Mesenteric fat pad (tissue), 1 donor: ENCODE results near the gene ADAMTS18. TPM values are rescaled to one million over a fixed set of nuclear protein-coding genes. Genes with fewer than 3 reads are reported as not detected.
"Not testable (repeated sequence)": the region's sequence is repeated elsewhere in the genome, so short reads cannot be mapped to it uniquely, and the experiment has no call there.

ENCODE experiments used
- DNase-seq: peaks from one replicate; pipeline ENCODE4 v3.0.0-alpha.2; 2020; ENCODE audit warnings: low spot score
- total RNA-seq: library from RNA; stranded (reverse); fragmentation: NEBNext Ultra II Directional; extraction: Animal tissue kit (Norgen Biotek cat#: 25700); gene quantifications from one replicate; pipeline ENCODE4 v1.2.1, GENCODE V29; 2021
- donor health status: DM: yes; HTN: yes; CAD: no.

Gene ADAMTS18
- total RNA-seq, 1 donor from 2014 or later: 10.4 TPM

DNA sequence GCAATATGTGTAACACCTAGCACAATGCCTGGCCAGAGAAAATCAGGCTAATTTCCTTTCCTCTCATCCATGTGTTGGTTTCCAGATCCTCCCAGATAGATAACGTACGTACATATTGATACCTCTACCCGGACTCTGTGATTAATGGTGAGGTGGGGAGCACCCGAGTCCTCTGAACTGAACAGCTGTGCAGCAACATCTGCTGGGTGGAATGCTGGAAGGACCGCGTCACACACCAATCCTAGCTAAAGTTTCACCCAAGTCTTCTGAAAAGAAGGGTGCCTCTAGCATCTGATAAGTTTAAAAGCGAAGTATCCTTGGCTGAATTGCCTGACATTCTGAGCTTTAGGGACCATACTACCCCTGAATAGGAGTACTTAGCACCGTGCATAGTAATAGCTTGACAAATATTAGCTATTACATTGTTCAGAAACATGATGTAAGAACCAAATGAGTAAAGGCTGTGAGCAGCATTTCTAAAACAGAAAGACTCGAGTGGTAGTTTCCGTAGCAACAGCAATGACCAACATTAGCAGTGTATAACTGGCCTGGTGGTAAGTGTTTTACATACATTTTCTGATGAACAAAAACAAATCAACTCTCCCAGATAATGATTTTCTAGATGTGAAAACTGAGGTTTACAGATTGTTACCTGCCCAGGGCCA is 144.3 kb downstream of the ADAMTS18 start:
- DNase-seq: no peak

DNA sequence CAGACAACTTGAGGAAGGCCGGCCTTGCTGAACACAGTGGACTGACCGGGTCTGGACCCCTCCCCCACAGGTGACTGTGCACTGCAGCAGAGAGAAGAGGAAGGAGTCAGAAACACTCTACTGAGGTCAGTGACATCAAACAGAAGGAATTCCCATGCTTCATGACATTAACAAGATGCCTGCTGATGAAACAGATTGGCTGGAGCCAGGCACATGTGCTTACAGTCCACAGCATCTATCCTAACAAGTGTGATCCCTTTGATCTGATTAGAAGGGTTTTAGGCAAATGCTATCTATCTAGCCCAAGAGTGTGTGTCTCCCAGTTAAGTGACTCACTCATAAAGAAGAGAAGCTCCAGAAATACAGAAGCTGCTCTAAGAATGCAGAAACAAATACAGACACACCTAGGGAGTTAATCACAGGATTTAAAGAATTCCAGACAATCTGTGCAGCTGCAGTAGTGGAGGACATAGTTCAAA is 145.5 kb downstream of the ADAMTS18 start:
- DNase-seq: no peak

GRCh38 chr16:77288222-77288621 is 146.6 kb downstream of the ADAMTS18 start:
- DNase-seq: no peak

DNA sequence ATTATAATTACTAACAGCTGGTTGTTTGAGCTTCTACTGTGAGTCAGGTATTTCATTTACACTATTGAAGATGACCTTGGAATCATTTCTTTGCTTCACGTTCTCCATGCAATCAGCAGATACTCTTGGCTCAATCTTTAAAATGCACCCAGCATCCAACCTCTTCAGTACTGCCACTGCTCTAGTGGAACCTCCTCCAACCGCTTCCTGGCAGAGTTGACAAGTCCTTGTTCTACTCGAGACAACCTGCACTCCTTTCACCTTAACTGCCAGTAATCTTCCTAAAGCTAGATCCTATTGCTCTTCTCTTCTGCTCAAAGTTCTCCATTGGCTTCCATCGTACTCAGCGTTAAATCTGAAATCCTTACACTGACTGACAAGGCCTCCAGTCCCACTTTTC is 149.2 kb downstream of the ADAMTS18 start:
- DNase-seq: no peak

DNA sequence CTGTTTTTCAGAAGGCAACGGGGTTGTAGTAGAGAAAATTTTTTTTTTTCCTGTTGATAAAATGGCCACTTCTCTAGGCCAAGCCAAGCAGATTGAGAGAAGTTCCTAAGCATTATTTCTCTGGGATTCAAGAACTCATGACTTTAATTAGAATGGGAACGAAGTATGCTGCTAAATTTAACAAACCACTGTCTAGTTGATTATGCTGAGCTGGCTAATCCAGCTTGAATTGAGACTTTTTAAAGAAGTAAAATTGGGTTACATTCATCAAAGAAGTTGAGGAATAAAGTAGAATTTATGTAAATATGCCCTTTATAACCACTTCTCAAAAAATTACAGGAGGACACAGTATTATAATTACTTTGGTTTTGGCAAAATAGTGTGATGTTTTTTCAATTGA is 152.5 kb downstream of the ADAMTS18 start:
- no peak for DNase-seq

- not testable (repeated sequence) for DNase-seq
Observed at GRCh38 chr16:77279316-77279715, 155.5 kb downstream of the ADAMTS18 start.

DNA sequence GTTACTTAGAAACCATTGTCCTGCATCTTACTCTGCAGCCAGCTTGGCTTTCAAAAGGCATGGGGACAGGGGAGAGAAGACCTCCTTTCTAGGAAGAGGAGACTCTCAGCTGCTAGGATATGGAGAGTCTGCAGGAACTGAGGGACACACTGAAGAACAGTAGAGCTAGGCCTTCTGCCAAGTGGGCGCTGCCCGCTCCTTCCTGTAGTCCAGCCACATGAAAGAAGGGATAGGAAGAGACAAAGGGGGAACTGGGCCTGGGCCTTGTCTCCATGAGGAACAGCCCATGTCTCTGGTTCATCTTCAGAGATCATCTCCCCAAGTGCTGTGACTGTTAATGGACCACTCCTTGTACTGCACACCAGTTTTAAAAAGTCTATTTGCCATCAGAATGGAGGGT is 157.3 kb downstream of the ADAMTS18 start:
- no peak for DNase-seq

GRCh38 chr16:77277141-77277540 is 157.7 kb downstream of the ADAMTS18 start:
- DNase-seq: no peak

- DNase-seq: no peak
Observed at GRCh38 chr16:77276661-77277060, 158.2 kb downstream of the ADAMTS18 start.

- not testable (repeated sequence) for DNase-seq
Observed at GRCh38 chr16:77275303-77275702, 159.5 kb downstream of the ADAMTS18 start.

DNA sequence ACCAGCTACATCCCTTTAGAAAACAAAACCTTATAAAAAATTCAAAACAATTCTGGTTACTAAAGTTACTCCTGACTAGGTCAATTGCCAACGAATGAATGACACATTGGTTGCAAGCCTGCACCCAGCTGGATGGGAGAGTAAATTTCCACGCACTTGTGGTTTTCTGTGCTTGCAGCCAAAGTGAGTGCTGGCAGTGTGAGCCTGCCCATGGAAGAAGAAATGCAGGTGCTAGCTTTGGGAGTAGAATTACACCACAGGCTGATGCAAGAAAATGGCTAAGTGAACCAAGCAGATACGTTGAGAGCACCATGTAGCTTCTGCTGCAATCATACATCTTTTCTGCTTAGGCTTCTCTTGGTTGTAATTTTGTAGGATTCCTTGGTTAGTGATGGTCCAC is 161.0 kb downstream of the ADAMTS18 start:
- DNase-seq: no peak

DNA sequence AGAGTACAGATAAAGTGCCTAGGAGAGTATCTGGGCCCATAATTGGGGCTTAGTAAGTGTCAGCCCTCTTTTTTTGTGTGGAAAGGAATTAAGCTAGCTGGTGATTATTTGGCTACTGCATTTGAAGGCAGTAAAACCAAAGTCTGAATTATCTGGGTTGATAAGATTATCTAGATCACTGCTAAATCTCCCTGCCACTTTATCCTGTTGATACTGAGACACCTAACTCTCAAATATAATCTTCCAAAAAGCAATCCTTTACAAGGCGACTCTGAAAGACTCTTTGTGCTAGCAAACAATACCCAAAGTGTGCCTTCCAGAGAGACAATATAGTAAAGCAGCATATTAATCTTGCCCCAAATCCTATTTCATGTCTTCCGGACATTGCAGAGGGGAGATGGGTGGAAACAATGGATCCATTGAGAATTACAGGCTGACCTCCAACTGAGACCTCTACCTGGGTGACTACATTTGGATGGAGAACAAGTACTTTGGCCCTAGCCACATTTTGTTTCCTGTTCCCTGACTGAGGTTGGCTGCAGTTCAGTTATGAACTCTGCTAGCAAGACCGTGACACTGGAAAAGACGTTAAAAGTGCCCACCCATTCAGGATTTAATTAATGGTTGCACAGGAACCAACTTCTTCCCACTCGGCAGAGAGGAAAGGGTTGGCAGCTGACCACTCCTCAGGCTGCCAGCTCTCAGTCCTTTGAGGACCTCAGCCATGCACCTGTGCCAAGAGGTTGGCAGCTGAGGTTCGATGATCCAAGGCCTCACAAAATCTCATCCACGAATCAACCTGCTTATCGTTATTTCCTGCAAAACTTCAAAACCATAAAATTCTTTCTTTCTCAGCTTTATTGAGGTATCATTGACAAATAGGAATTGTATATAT is 163.1 kb downstream of the ADAMTS18 start:
- DNase-seq: no peak

- DNase-seq: not testable (repeated sequence)
Observed at GRCh38 chr16:77266185-77266584, 168.6 kb downstream of the ADAMTS18 start.

DNA sequence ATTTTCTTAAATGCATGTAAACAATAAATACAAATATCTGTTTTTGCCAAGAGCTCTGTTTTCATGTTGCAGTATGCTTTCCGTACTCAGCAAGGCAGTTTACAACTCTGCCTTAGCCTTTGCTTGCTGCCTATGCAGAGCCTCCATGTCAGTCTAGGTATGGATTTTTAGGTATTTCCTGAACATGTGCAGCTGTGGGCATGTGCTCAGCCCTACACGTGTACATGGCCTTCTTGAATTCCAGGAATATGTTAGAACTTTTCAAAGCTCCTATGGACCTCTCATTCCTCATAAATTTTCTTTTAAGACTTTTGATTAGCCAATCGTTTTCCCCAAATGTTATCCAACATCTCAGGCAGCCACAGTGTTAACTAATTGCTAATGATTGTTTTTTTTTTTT is 171.9 kb downstream of the ADAMTS18 start:
- no peak for DNase-seq

- no peak for DNase-seq
Observed at GRCh38 chr16:77250400-77250799, 184.4 kb downstream of the ADAMTS18 start.

- DNase-seq: no peak
Observed at GRCh38 chr16:77246150-77246549, 188.7 kb downstream of the ADAMTS18 start.

GRCh38 chr16:77242471-77242870 is 192.4 kb downstream of the ADAMTS18 start:
- not testable (repeated sequence) for DNase-seq

DNA sequence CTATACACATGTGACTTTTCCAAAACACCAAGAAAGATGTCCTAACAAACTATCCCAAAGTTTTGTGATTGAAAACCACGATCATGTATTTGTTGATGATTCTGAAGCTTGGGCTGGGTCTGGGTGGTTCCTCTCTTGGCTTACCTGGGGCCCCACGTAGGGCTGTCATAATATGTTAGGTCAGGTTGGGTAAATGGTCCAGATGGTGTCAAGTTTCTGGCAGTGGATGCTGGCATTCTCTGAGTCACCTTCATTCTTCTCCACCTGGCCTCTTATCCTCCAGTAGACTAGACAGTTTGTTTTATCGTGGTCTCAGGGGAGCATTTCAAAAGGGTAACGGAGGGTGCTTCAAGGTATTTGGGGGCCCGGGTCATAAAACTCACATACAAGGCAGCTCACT is 196.2 kb downstream of the ADAMTS18 start:
- DNase-seq: no peak

GRCh38 chr16:77236063-77236511 is 198.7 kb downstream of the ADAMTS18 start:
- DNase-seq: peak; percentile 94

GRCh38 chr16:77234611-77235010 is 200.2 kb downstream of the ADAMTS18 start:
- DNase-seq: no peak

- DNase-seq: no peak
Observed at GRCh38 chr16:77233799-77234519, 200.9 kb downstream of the ADAMTS18 start.
